Measurements from ENCODE around the gene TMEM132D. TPM values are rescaled to one million over a fixed set of nuclear protein-coding genes. Genes with fewer than 3 reads are reported as not detected.

Gene TMEM132D
- total and polyA plus RNA-seq, 4 donors: 0.01 to 0.14 (median 0.08) TPM

- no peak for TF ChIP-seq ATF3 (IDR thresholded peaks at IDR 0.05)
- no peak for TF ChIP-seq JUND (IDR thresholded peaks at IDR 0.05)
- TF ChIP-seq EGR1 (IDR thresholded peaks at IDR 0.05; ENCODE audit: low read depth in 2 of 2): no peak
- no peak for TF ChIP-seq NR2F2 (IDR thresholded peaks at IDR 0.05)
- no peak for TF ChIP-seq RXRA (IDR thresholded peaks at IDR 0.05)
- no peak for TF ChIP-seq HNF4G (IDR thresholded peaks at IDR 0.05)
- no peak for TF ChIP-seq MAX (IDR thresholded peaks at IDR 0.05)
These were observed 210.1 kb downstream of the TMEM132D start (continued) for GRCh38 chr12:129693731-129694130.

GRCh38 chr12:129687731-129688130 lies 216.1 kb downstream of the TMEM132D start:
- Histone ChIP-seq H3K4me1 (ENCODE audit: control insufficient read depth in 4 of 4, insufficient read depth in 4 of 4, low read length in 3 of 4) (no peaks in the 10 kb centered on the region), H3K27ac (ENCODE audit: low read depth in 1 of 2, low read length in 2 of 2) (no peak overlapping the region), H3K4me3 (ENCODE audit: low read depth in 1 of 3, low read length in 3 of 3) (no peak overlapping the region), H3K27me3 (ENCODE audit: control insufficient read depth in 4 of 4, insufficient read depth in 4 of 4, low read length in 3 of 4) (no peaks in the 10 kb centered on the region), H3K9me3 (ENCODE audit: control insufficient read depth in 4 of 4, low read length in 3 of 4) (peaks cover 0 to 6% (median under 1%) of the 10 kb centered on the region in 4 donors), H3K9ac (ENCODE audit: low read depth in 1 of 2, low read length in 2 of 2) (no peak overlapping the region), H3K36me3 (ENCODE audit: control insufficient read depth in 4 of 4, insufficient read depth in 3 of 4, low read depth in 1 of 4, low read length in 3 of 4) (no peaks in the 10 kb centered on the region)
- TF ChIP-seq TAF1 (conservative IDR thresholded peaks at IDR 0.05) (no peak), ZBTB33 (IDR thresholded peaks at IDR 0.05) (no peak), JUND (IDR thresholded peaks at IDR 0.05) (no peak), NR2F2 (IDR thresholded peaks at IDR 0.05) (no peak)
- DNase-seq (ENCODE audit: low spot score): no peak

GRCh38 chr12:129681830-129682229 lies 222.0 kb downstream of the TMEM132D start:
- Histone ChIP-seq H3K36me3 (ENCODE audit: control insufficient read depth in 4 of 4, insufficient read depth in 3 of 4, low read depth in 1 of 4, low read length in 3 of 4) (no peaks in the 10 kb centered on the region), H3K4me3 (ENCODE audit: low read depth in 1 of 3, low read length in 3 of 3) (no peak overlapping the region), H3K4me1 (ENCODE audit: control insufficient read depth in 4 of 4, insufficient read depth in 4 of 4, low read length in 3 of 4) (no peaks in the 10 kb centered on the region), H3K9ac (ENCODE audit: low read depth in 1 of 2, low read length in 2 of 2) (no peak overlapping the region), H3K27me3 (ENCODE audit: control insufficient read depth in 4 of 4, insufficient read depth in 4 of 4, low read length in 3 of 4) (no peaks in the 10 kb centered on the region), H3K27ac (ENCODE audit: low read depth in 1 of 2, low read length in 2 of 2) (no peak overlapping the region), H3K9me3 (ENCODE audit: control insufficient read depth in 4 of 4, low read length in 3 of 4) (peaks cover 3 to 6% (median 4%) of the 10 kb centered on the region in 4 donors)
- no peak for DNase-seq (ENCODE audit: low spot score)
- no peak for TF ChIP-seq ATF3 (IDR thresholded peaks at IDR 0.05)
- TF ChIP-seq HNF4G (IDR thresholded peaks at IDR 0.05): no peak
- TF ChIP-seq TAF1 (conservative IDR thresholded peaks at IDR 0.05): no peak
- TF ChIP-seq YY1 (IDR thresholded peaks at IDR 0.05): no peak
- TF ChIP-seq SP1 (IDR thresholded peaks at IDR 0.05): no peak
- WGBS: 48% methylated on average over 2 of the region's 2 CpGs

GRCh38 chr12:129681151-129681550 lies 222.7 kb downstream of the TMEM132D start:
- H3K27ac ChIP-seq (ENCODE audit: low read depth in 1 of 2, low read length in 2 of 2): no peak overlapping the region
- 78% methylated on average over 1 of the region's 1 CpG for WGBS

More at GRCh38 chr12:129681151-129681550, 222.7 kb downstream of the TMEM132D start:
- no peak for TF ChIP-seq JUND (IDR thresholded peaks at IDR 0.05)
- no peak for TF ChIP-seq REST (IDR thresholded peaks at IDR 0.05)
- TF ChIP-seq EGR1 (IDR thresholded peaks at IDR 0.05; ENCODE audit: low read depth in 2 of 2): no peak
- TF ChIP-seq NR2F2 (IDR thresholded peaks at IDR 0.05): no peak
- no peak for TF ChIP-seq ZBTB33 (IDR thresholded peaks at IDR 0.05)
- no peak for TF ChIP-seq TAF1 (conservative IDR thresholded peaks at IDR 0.05)
- Histone ChIP-seq H3K27me3 (ENCODE audit: control insufficient read depth in 4 of 4, insufficient read depth in 4 of 4, low read length in 3 of 4) (no peaks in the 10 kb centered on the region), H3K4me3 (ENCODE audit: low read depth in 1 of 3, low read length in 3 of 3) (no peak overlapping the region), H3K9me3 (ENCODE audit: control insufficient read depth in 4 of 4, low read length in 3 of 4) (peaks cover 3 to 6% (median 4%) of the 10 kb centered on the region in 4 donors), H3K9ac (ENCODE audit: low read depth in 1 of 2, low read length in 2 of 2) (no peak overlapping the region), H3K36me3 (ENCODE audit: control insufficient read depth in 4 of 4, insufficient read depth in 3 of 4, low read depth in 1 of 4, low read length in 3 of 4) (no peaks in the 10 kb centered on the region), H3K4me1 (ENCODE audit: control insufficient read depth in 4 of 4, insufficient read depth in 4 of 4, low read length in 3 of 4) (no peaks in the 10 kb centered on the region)
- DNase-seq (ENCODE audit: low spot score): no peak

All from liver (tissue), 9 donors.